Mesendoderm (in vitro differentiated cells): ENCODE measurements around the gene KRTAP12-4.
"Not testable (repeated sequence)": the region's sequence is repeated elsewhere in the genome, so short reads cannot be mapped to it uniquely, and the experiment has no call there.

ENCODE experiments used
- DNase-seq: peaks from one replicate; pipeline ENCODE4 v3.0.0; 2013
- H2AK5ac ChIP-seq: 2 replicates; pipeline ENCODE4 v1.6.1; 2013; ENCODE audit warnings: low read length, inconsistent platforms
- H2BK120ac ChIP-seq: 2 replicates; pipeline ENCODE4 v1.6.1; 2013; ENCODE audit warnings: low read depth, mild to moderate bottlenecking, low read length, moderate library complexity, mixed read lengths
- H2BK15ac ChIP-seq: replicated peaks from 2 replicates; pipeline ENCODE4 v1.6.1; 2013; ENCODE audit warnings: low read depth, mild to moderate bottlenecking, moderate library complexity
- H2BK5ac ChIP-seq: 2 replicates; pipeline ENCODE4 v1.6.1; 2013; ENCODE audit warnings: low read length, inconsistent platforms
- H3K18ac ChIP-seq: 2 replicates; pipeline ENCODE4 v1.6.1; 2013; ENCODE audit warnings: mild to moderate bottlenecking, low read length, mixed read lengths
- H3K23ac ChIP-seq: one replicate; pipeline ENCODE4 v1.6.1; 2013; ENCODE audit warnings: low read length
- H3K27ac ChIP-seq: 2 replicates; pipeline ENCODE4 v1.5.1; 2013; ENCODE audit warnings: low read depth, mild to moderate bottlenecking, inconsistent platforms, low read length, moderate library complexity
- H3K27me3 ChIP-seq: 2 replicates; pipeline ENCODE4 v1.6.1; 2013; ENCODE audit warnings: low read length, control low read depth, mild to moderate bottlenecking, inconsistent platforms; ENCODE audit not compliant: insufficient read depth, poor library complexity
- H3K36me3 ChIP-seq: 2 replicates; pipeline ENCODE4 v1.6.1; 2013; ENCODE audit warnings: low read length, inconsistent platforms; ENCODE audit not compliant: control insufficient read depth, insufficient read depth
- H3K4ac ChIP-seq: one replicate; pipeline ENCODE4 v1.6.1; 2013; ENCODE audit warnings: low read depth, mild to moderate bottlenecking, low read length, moderate library complexity
- H3K4me1 ChIP-seq: 2 replicates; pipeline ENCODE4 v1.6.1; 2013; ENCODE audit warnings: low read depth, low read length, inconsistent platforms; ENCODE audit not compliant: control insufficient read depth
- H3K4me2 ChIP-seq: 2 replicates; pipeline ENCODE4 v1.6.1; 2013; ENCODE audit warnings: low read length
- H3K4me3 ChIP-seq: 2 replicates; pipeline ENCODE4 v1.5.1; 2013; ENCODE audit warnings: mild to moderate bottlenecking, low read length
- H3K56ac ChIP-seq: one replicate; pipeline ENCODE4 v1.6.1; 2013; ENCODE audit warnings: low read length
- H3K79me1 ChIP-seq: 2 replicates; pipeline ENCODE4 v1.6.1; 2013; ENCODE audit warnings: low read length, inconsistent platforms
- H3K79me2 ChIP-seq: 2 replicates; pipeline ENCODE4 v1.6.1; 2013; ENCODE audit warnings: mild to moderate bottlenecking, low read length; ENCODE audit not compliant: control insufficient read depth, insufficient read depth
- H3K9ac ChIP-seq: 2 replicates; pipeline ENCODE4 v1.6.1; 2013; ENCODE audit warnings: low read length, inconsistent platforms
- H4K5ac ChIP-seq: one replicate; pipeline ENCODE4 v1.6.1; 2013; ENCODE audit warnings: low read length
- H4K8ac ChIP-seq: one replicate; pipeline ENCODE4 v1.6.1; 2013; ENCODE audit warnings: low read depth, mild to moderate bottlenecking, control low read depth, low read length, moderate library complexity
- WGBS: extraction: QIAGEN DNeasy Blood & Tissue Kit; methylation state at CpG from one replicate; pipeline ENCODE4 v1.1.7; 2013; ENCODE audit warnings: low lambda C conversion rate, missing lambda C conversion rate; ENCODE audit not compliant: insufficient coverage; ENCODE audit errors: extremely low coverage; 5-methylcytosine and 5-hydroxymethylcytosine counted together

KRTAP12-4 gene

DNA sequence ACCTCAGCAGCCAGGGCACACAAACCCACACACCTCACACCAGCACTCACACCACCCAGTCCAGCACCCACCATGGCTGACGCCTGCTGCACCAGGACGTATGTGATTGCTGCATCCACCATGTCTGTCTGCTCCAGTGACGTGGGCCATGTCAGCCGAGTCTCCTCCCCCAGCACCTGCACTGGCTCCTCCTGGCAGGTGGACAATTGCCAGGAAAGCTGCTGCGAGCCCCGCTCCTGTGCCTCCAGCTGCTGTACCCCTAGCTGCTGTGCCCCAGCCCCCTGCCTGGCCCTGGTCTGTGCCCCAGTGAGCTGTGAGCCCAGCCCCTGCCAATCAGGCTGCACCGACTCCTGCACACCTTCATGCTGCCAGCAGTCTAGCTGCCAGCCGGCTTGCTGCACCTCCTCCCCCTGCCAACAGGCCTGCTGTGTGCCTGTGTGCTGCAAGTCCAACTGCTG lies 42.4 kb downstream of the KRTAP12-4 start, which contains the start of gene KRTAP10-8:
Gene KRTAP10-8, plus strand, starts transcription at position 51 of the 458 bp plus-strand sequence. Its CDS starts 22 bp downstream, at position 73.
- Histone ChIP-seq H3K79me2 (no peaks in the 10 kb centered on the region), H4K5ac (no peak within 1 kb of the TSS), H3K4me3 (no peak within 1 kb of the TSS), H2BK5ac (no peak within 1 kb of the TSS), H2BK120ac (no peak within 1 kb of the TSS), H3K4ac (no peak within 1 kb of the TSS), H2AK5ac (no peak within 1 kb of the TSS), H2BK15ac (no peak within 1 kb of the TSS), H4K8ac (no peak within 1 kb of the TSS), H3K36me3 (no peaks in the 10 kb centered on the region), H3K56ac (no peak within 1 kb of the TSS), H3K27me3 (no peaks in the 10 kb centered on the region), H3K4me1 (no peaks in the 10 kb centered on the region), H3K9ac (no peak within 1 kb of the TSS), H3K27ac (no peak within 1 kb of the TSS), H3K4me2 (no peak within 1 kb of the TSS), H3K79me1 (no peaks in the 10 kb centered on the region), H3K18ac (no peak within 1 kb of the TSS), H3K23ac (no peak within 1 kb of the TSS)
- DNase-seq, result no peak
- WGBS, result no CpG with 5 or more reads among the region's 8 CpGs

DNA sequence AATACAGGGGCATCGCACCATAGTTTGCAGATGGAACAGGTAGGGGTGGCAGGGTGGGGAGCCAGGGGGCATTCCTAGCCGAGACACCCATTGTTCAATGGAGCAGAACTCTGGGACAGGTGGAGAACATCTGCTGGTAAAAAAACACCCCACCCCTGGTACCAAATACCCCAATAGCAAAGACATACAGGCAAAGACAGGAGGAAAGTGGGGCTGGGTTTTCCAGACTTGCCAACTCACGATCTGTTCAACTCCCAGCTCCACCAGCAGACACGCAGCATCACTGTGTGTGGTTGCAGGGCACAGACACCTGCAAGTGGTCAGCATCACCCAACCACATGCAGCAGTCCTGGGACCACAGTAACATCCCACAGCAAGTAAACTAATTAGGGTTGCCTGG lies 42.9 kb downstream of the KRTAP12-4 start:
- Histone ChIP-seq H2BK5ac (no peak overlapping the region), H3K79me2 (no peaks in the 10 kb centered on the region)

DNA sequence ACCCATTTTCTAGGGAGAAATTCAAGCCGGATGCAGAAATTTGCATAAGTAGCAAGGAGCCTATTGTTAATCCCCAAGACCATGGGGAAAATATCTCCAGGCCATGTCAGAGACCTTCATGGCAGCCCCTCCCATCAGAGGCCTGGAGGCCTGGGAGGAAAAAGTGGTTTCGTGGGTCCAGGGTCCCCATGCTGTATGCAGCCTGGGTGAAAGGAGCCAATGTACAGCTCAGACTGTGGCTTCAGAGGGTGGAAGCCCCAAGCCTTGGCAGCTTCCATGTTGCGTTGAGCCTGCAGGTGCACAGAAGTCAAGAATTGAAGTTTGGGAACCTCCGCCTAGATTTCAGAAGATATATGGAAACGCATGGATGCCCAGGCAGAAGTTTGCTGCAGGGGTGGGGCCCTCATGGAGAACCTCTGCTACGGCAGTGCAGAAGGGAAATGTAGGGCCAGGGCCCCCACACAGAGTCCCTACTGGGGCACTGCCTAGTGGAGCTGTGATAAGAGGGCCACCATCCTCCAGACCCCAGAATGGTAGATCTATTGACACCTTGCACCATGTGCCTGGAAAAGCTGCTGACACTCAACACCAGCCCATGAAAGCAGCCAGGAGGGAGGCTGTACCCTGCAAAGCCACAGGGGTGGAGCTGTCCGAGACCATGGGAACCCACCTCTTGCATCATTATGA lies 44.2 kb downstream of the KRTAP12-4 start:
- H3K4me3 ChIP-seq, H3K23ac ChIP-seq, H3K79me1 ChIP-seq, H3K56ac ChIP-seq, H2BK15ac ChIP-seq, H3K27ac ChIP-seq, H4K5ac ChIP-seq, H2BK120ac ChIP-seq, H3K27me3 ChIP-seq, H3K4me1 ChIP-seq, H3K79me2 ChIP-seq, H3K4me2 ChIP-seq, H2BK5ac ChIP-seq, H4K8ac ChIP-seq, H2AK5ac ChIP-seq, H3K36me3 ChIP-seq, H3K9ac ChIP-seq, H3K4ac ChIP-seq, DNase-seq, H3K18ac ChIP-seq: not testable (repeated sequence)
- no CpG with 5 or more reads among the region's 7 CpGs for WGBS

More for the DNA sequence above, 42.9 kb downstream of the KRTAP12-4 start:
- Histone ChIP-seq H3K27me3 (no peaks in the 10 kb centered on the region), H3K23ac (no peak overlapping the region), H3K4me1 (no peaks in the 10 kb centered on the region), H4K5ac (no peak overlapping the region), H3K18ac (no peak overlapping the region), H3K36me3 (no peaks in the 10 kb centered on the region), H3K4ac (no peak overlapping the region), H3K4me3 (no peak overlapping the region), H2AK5ac (no peak overlapping the region), H3K56ac (no peak overlapping the region), H3K27ac (no peak overlapping the region), H3K9ac (no peak overlapping the region), H2BK15ac (no peak overlapping the region), H3K79me1 (no peaks in the 10 kb centered on the region), H2BK120ac (no peak overlapping the region), H3K4me2 (no peak overlapping the region), H4K8ac (no peak overlapping the region)
- no CpG with 5 or more reads among the region's 4 CpGs for WGBS
- DNase-seq, result no peak

DNA sequence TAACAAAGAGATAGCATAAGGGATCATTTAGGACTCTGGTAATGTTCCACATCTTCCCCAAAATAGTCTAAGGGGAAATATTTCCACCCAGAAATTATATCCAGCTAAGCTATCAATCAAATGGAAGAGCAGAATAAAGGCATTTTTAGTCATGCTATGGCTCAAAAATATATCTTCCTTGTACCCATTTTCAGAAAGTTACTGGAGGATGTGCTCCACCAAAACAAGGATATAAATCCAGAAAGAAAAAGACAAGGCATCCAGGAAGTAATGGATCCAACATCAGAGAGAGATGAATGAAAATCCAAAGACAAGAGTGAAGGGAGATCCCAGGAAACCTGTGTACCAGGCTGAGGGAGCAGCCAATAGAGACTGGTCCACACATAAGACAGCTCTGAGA lies 45.3 kb downstream of the KRTAP12-4 start:
- Histone ChIP-seq H3K23ac (no peak overlapping the region), H2BK5ac (no peak overlapping the region), H3K4me2 (no peak overlapping the region), H3K56ac (no peak overlapping the region), H4K8ac (no peak overlapping the region), H3K79me1 (no peaks in the 10 kb centered on the region), H4K5ac (no peak overlapping the region), H3K4me1 (no peaks in the 10 kb centered on the region), H3K9ac (no peak overlapping the region), H2AK5ac (no peak overlapping the region), H3K4ac (no peak overlapping the region), H3K4me3 (no peak overlapping the region), H2BK15ac (no peak overlapping the region), H3K27me3 (no peaks in the 10 kb centered on the region), H3K18ac (no peak overlapping the region), H3K27ac (no peak overlapping the region), H3K36me3 (no peaks in the 10 kb centered on the region), H2BK120ac (no peak overlapping the region), H3K79me2 (no peaks in the 10 kb centered on the region)
- DNase-seq, result no peak

DNA sequence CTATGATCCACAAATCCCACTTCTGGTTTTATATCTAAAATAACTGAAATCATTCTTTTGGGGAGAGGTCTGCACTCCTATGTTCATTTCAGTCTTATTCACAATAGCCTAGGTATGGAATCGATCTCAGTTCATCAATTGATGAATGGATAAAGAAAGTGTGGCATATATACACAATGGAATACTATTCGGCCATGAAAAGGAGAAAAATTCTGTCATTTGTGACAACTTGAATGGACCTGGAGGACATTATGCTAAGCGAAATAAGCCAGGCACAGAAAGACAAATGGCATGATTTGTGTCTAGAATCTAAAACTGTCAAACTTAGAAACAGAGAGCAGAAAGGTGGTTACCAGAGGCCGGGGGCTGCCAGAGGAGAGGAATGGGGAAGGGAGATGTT lies 48.0 kb downstream of the KRTAP12-4 start:
- H3K18ac ChIP-seq, result no peak overlapping the region
- no peak overlapping the region for H4K5ac ChIP-seq
- H3K27me3 ChIP-seq, result no peaks in the 10 kb centered on the region
- no peak overlapping the region for H3K23ac ChIP-seq
- no peak overlapping the region for H2AK5ac ChIP-seq
- H2BK5ac ChIP-seq, result no peak overlapping the region
- H3K4ac ChIP-seq, result no peak overlapping the region
- no peak overlapping the region for H3K4me2 ChIP-seq
- no peak overlapping the region for H2BK15ac ChIP-seq
- H3K4me3 ChIP-seq, result no peak overlapping the region
- no peak for DNase-seq
- H3K27ac ChIP-seq, result no peak overlapping the region
- no peak overlapping the region for H3K9ac ChIP-seq
- no peaks in the 10 kb centered on the region for H3K4me1 ChIP-seq
- no peaks in the 10 kb centered on the region for H3K79me2 ChIP-seq
- H3K79me1 ChIP-seq, result no peaks in the 10 kb centered on the region
- whole genome bisulfite sequencing, result no CpG with 5 or more reads among the region's 4 CpGs
- H3K56ac ChIP-seq, result no peak overlapping the region
- H2BK120ac ChIP-seq, result no peak overlapping the region
- H4K8ac ChIP-seq, result no peak overlapping the region
- no peaks in the 10 kb centered on the region for H3K36me3 ChIP-seq
